Measurements from ENCODE around the gene EBLN2. TPM values are rescaled to one million over a fixed set of nuclear protein-coding genes. Genes with fewer than 3 reads are reported as not detected.

EBLN2 gene
- polyA plus RNA-seq, 1 experiment, result 3.2 TPM

DNA sequence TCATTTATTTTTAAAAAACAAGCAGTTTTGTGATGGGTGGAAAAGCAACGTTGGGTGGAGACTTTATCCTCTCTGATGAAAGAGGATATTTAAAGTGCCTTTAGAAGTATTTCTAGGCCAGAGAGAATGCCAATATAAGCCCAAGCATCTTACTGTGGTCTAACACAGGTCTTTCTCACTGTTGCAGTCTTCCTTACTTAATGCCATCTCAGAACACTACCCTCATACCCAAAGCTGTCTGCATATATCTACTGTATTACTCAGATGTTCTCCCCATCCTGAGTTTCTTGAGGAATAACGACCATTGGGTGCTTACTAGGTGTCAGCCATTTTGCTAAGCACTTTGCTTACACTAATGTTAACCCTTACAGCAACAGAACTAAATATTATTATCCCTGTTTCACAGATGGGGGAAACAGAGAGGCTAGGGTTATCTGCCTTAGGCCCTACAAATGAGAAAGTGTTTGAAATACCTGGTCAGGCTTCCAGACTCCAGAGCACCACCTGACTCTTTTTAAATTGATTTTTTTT lies 29.8 kb upstream of the EBLN2 start:
- H3K27ac ChIP-seq (ENCODE audit: low read depth, low read length), result no peak overlapping the region
- CTCF ChIA-PET, result interaction anchor here (0.6 kb wide), 2 partner anchors 14 to 54 kb away, joined by 3 to 5 read pairs; no protein-coding TSS in a partner anchor
- TF ChIP-seq, protein P1, sequence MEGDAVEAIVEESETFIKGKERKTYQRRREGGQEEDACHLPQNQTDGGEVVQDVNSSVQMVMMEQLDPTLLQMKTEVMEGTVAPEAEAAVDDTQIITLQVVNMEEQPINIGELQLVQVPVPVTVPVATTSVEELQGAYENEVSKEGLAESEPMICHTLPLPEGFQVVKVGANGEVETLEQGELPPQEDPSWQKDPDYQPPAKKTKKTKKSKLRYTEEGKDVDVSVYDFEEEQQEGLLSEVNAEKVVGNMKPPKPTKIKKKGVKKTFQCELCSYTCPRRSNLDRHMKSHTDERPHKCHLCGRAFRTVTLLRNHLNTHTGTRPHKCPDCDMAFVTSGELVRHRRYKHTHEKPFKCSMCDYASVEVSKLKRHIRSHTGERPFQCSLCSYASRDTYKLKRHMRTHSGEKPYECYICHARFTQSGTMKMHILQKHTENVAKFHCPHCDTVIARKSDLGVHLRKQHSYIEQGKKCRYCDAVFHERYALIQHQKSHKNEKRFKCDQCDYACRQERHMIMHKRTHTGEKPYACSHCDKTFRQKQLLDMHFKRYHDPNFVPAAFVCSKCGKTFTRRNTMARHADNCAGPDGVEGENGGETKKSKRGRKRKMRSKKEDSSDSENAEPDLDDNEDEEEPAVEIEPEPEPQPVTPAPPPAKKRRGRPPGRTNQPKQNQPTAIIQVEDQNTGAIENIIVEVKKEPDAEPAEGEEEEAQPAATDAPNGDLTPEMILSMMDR (IDR thresholded peaks at IDR 0.05; ENCODE audit: low read depth, low read length), result no peak
- no peaks in the 10 kb centered on the region for H3K9me3 ChIP-seq (ENCODE audit: control insufficient read depth, insufficient read depth, low read length)
- H3K27me3 ChIP-seq (ENCODE audit: control insufficient read depth, insufficient read depth, low read length), result no peaks in the 10 kb centered on the region
- no peak overlapping the region for H3K4me3 ChIP-seq (ENCODE audit: low read depth, low read length)
- POLR2A ChIA-PET, result no interaction called here
- no peak for DNase-seq (ENCODE audit: low read depth, low spot score)

DNA sequence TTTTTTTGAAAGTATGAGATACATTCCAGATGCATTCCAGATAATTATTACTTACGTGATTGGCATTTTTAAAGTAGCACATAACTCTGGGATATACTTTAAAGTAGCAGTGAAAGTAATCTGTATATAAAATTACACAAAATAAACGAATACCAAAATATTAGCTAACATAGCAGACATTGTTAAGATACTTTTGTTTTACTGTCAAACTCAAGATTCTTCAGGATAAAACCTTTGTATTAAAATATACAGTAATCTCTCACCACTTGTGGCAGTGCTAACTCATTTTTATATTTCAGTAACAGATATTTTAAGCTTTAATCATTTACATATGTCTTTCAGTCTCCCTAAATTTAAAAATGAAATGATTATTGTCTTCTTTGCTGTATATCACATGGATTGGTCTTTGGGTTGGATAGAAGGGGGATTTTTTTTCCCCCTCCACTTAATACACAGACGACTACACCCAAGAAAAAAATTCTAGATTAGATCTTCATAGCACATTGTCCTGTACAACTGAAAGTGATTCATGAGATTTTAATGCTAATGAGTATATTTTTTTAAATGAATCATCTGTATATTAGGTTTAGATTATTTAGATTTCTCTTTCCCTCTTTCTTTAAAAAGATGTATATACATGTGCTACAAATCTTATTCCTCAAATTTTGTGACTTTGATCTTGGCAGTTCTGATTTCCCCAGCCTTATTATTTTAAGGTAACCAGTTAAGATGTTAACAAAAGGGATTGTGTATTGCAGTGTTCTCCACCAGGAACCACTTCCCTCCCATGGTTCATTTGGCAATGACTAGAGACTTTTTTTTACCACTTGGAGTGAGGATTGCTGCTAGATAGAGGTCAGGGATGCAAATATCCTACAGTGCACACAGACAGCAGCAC lies 24.5 kb upstream of the EBLN2 start:
- H3K27ac ChIP-seq (ENCODE audit: low read depth, low read length), result peak overlapping the region; percentile 40
- H3K4me3 ChIP-seq (ENCODE audit: low read depth, low read length), result no peak overlapping the region
- TF ChIP-seq, protein P1 (IDR thresholded peaks at IDR 0.05; ENCODE audit: low read depth, low read length), result no peak
- no peaks in the 10 kb centered on the region for H3K27me3 ChIP-seq (ENCODE audit: control insufficient read depth, insufficient read depth, low read length)
- ChIA-PET CTCF (interaction anchor here (1.2 kb wide), 1 partner anchor 215 kb away, joined by 3 read pairs; no protein-coding TSS in a partner anchor), POLR2A (interaction anchor here (0.5 to 0.6 kb wide), 2 partner anchors 132 to 188 kb away, joined by 3 to 12 read pairs; partner anchors contain the start of gene SHQ1)
- H3K9me3 ChIP-seq (ENCODE audit: control insufficient read depth, insufficient read depth, low read length), result no peaks in the 10 kb centered on the region
- DNase-seq (ENCODE audit: low read depth, low spot score), result no peak

DNA sequence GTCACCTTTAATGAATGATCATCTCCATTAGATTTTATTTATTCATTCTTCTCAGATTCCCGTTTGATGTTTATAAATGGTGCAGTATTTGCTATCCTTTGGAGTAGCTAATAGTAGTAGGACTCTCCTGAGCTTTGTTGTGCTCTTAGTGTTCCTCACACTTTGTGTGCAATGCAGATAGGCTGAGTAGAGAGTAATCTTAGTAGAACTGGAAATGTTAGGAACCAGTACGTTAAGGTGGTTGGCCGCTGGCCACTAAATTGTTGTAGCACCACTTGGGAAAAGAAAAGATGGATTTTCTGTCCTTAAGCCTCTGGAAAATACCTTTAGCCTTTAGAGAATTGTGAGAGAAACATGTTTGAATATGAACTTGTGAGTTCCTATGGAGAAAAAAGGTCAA lies 19.9 kb upstream of the EBLN2 start:
- CTCF ChIA-PET, result no interaction called here
- POLR2A ChIA-PET, result no interaction called here
- H3K27ac ChIP-seq (ENCODE audit: low read depth, low read length), result no peak overlapping the region
- H3K27me3 ChIP-seq (ENCODE audit: control insufficient read depth, insufficient read depth, low read length), result no peaks in the 10 kb centered on the region
- no peak overlapping the region for H3K4me3 ChIP-seq (ENCODE audit: low read depth, low read length)
- TF ChIP-seq, protein P1 (IDR thresholded peaks at IDR 0.05; ENCODE audit: low read depth, low read length), result no peak
- H3K9me3 ChIP-seq (ENCODE audit: control insufficient read depth, insufficient read depth, low read length), result no peaks in the 10 kb centered on the region
- no peak for DNase-seq (ENCODE audit: low read depth, low spot score)

DNA sequence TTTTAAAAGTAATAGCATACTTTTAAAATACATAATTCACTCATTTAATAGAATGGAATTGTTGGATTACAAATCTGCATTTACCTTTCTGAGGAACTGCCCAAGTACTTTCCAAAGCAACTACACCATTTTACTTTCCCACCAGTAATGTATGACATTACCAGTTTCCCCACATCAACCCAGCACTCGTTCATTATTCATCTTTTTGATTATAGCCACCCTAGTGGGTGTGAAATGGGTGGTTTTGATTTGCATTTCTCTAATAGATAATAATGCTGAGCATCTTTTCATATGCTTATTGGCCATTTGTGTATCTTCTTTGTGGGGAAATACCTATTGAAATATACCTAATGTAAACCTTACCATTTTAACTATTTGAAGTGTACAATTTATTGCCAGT lies 18.0 kb upstream of the EBLN2 start:
- H3K4me3 ChIP-seq (ENCODE audit: low read depth, low read length), result no peak overlapping the region
- ChIA-PET CTCF (interaction anchor here (1.5 kb wide), 1 partner anchor 12 kb away, joined by 4 read pairs; no protein-coding TSS in a partner anchor), POLR2A (no interaction called here)
- DNase-seq (ENCODE audit: low read depth, low spot score), result no peak
- H3K27me3 ChIP-seq (ENCODE audit: control insufficient read depth, insufficient read depth, low read length), result no peaks in the 10 kb centered on the region
- H3K9me3 ChIP-seq (ENCODE audit: control insufficient read depth, insufficient read depth, low read length), result no peaks in the 10 kb centered on the region
- H3K27ac ChIP-seq (ENCODE audit: low read depth, low read length), result no peak overlapping the region
- TF ChIP-seq, protein P1 (IDR thresholded peaks at IDR 0.05; ENCODE audit: low read depth, low read length), result no peak

DNA sequence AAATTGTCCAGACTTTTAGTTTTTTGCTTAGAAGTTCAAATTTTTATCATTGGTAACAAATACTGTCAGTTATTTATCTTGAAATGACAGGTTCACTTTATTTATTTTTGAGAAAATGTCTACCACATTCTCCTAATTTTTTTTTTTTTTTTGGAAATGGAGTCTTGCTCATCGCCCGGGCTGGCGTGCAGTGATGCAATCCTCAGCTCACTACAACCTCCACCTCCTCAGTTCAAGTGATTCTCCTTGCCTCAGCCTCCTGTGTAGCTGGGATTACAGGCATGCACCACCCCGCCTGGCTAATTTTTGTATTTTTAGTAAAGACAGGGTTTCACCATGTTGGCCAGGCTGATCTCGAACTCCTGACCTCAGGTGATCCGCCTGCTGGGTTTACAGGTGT lies 16.1 kb upstream of the EBLN2 start:
- H3K4me3 ChIP-seq (ENCODE audit: low read depth, low read length), result no peak overlapping the region
- no peak overlapping the region for H3K27ac ChIP-seq (ENCODE audit: low read depth, low read length)
- POLR2A ChIA-PET, result interaction anchor here (0.7 kb wide), 1 partner anchor 107 kb away, joined by 3 read pairs; no protein-coding TSS in a partner anchor
- CTCF ChIA-PET, result interaction anchor here (0.6 to 1.9 kb wide), 3 partner anchors 10 to 46 kb away, joined by 3 to 8 read pairs (median 5); no protein-coding TSS in a partner anchor
- no peaks in the 10 kb centered on the region for H3K27me3 ChIP-seq (ENCODE audit: control insufficient read depth, insufficient read depth, low read length)
- DNase-seq (ENCODE audit: low read depth, low spot score), result no peak
- H3K9me3 ChIP-seq (ENCODE audit: control insufficient read depth, insufficient read depth, low read length), result no peaks in the 10 kb centered on the region
- TF ChIP-seq, protein P1 (IDR thresholded peaks at IDR 0.05; ENCODE audit: low read depth, low read length), result no peak
